Esophagus muscularis mucosa (tissue), 4 donors: ENCODE data around the gene ERC2. TPM values are rescaled to one million over a fixed set of nuclear protein-coding genes. Genes with fewer than 3 reads are reported as not detected.

ENCODE experiments used
- DNase-seq: peaks from one replicate; pipeline ENCODE4 v3.0.0-alpha.2; 2017; ENCODE audit errors: extremely low spot score
- H3K27ac ChIP-seq, 4 donors: fragments of 200-600 bp; sonication (generic); replicated peaks in 1 of 4; 1 replicate in 3 of 4; 2 replicates in 1 of 4; pipeline ENCODE4 v1.5.1; 2016 to 2019; ENCODE audit warnings: mild to moderate bottlenecking in 1 of 4
- H3K27me3 ChIP-seq, 4 donors: fragments of 200-600 bp; sonication (generic); one replicate each; pipeline versions ENCODE4 v1.5.1 to v1.6.0; 2016 to 2019
- H3K36me3 ChIP-seq, 4 donors: fragments of 200-600 bp; sonication (generic); one replicate each; pipeline ENCODE4 v1.5.1; 2016 to 2019
- H3K4me1 ChIP-seq, 4 donors: fragments of 200-600 bp; sonication (generic); one replicate each; pipeline ENCODE4 v1.5.1; 2016 to 2019
- H3K4me3 ChIP-seq, 4 donors: fragments of 200-600 bp; sonication (generic); 1 replicate in 2 of 4; 2 replicates in 2 of 4; pipeline ENCODE4 v1.5.1; 2016 to 2019; ENCODE audit warnings: mild to moderate bottlenecking in 4 of 4, moderate library complexity in 1 of 4
- H3K9me3 ChIP-seq, 4 donors: fragments of 200-600 bp; sonication (generic); 1 replicate in 3 of 4; 2 replicates in 1 of 4; pipeline ENCODE4 v1.5.1; 2016 to 2019
- EP300 ChIP-seq: sonication (generic); formaldehyde crosslinking; IDR thresholded peaks from one replicate; pipeline ENCODE4 v1.6.1; 2017; ENCODE audit warnings: antibody characterized with exemption
- POLR2A ChIP-seq: fragments of 450-650 bp; IDR thresholded peaks from one replicate; pipeline ENCODE4 v1.6.1; 2017; ENCODE audit warnings: antibody characterized with exemption, moderate library complexity, mild to moderate bottlenecking, low read depth
- POLR2AphosphoS5 ChIP-seq, 2 donors: sonication (generic); formaldehyde crosslinking; IDR thresholded peaks; one replicate each; pipeline ENCODE4 v1.6.1; 2017; ENCODE audit warnings: antibody characterized with exemption in 2 of 2
- WGBS: methylation state at CpG from one replicate; pipeline ENCODE4 v1.1.5; 2018; 5-methylcytosine and 5-hydroxymethylcytosine counted together
- intact Hi-C: fragments of 100-400 bp; cut with DNase I; formaldehyde crosslinking; loops from one replicate; pipeline ENCODE4 v1.15.1; 2023
- total RNA-seq, 4 donors: library from RNA; depleted of rRNA; stranded (reverse); fragments of >200 nt; gene quantifications; one replicate each; pipeline versions ENCODE4 v1.1.0 to v1.2.1, GENCODE V29; 2016
- TF ChIP-seq, protein P1 (sequence below), 3 experiments: fragments of 200-600 bp in 2 of 3; fragments of 450-650 bp in 1 of 3; sonication (generic) in 2 of 3; IDR thresholded peaks; one replicate each; pipeline ENCODE4 v1.5.1; 2017 to 2019; ENCODE audit warnings: antibody characterized with exemption in 3 of 3, mild to moderate bottlenecking in 2 of 3, moderate library complexity in 1 of 3

The ERC2 gene
- total RNA-seq, 4 donors from 2014 or later = 0.42 to 2.0 (median 1.5) TPM

DNA sequence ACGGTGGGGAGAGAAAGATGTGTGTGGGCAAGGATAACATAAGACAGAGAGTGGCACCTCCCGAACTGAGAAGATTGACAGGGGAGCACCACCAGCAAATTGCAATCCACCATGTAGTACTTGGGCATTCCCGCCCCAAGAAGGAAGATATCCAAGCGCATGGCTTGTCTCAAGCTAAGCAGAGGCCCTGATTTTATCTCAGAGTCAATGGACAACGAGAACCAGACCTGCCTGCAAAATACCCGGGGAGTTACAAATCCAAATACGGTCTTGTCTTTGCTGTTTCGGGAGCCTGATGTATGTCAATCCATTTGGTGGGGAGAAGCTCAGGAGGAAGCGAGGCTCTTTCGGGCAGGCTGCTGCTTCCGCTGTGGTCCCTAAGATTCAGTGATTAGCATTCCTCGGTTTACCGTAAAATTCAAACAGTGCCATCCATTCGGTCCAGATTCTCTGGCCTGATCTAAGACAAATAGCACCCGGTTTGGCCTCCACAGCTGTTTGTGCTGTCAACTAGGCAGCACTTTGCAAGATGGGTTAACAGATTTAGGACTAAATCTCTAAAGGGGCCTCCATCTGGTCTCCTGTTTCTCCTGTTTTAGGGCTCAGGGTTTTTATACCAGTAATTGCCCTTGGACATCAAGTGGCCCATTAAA is 883.4 kb downstream of the ERC2 start:
- H3K4me1 ChIP-seq = peaks cover 0 to 2% (median under 1%) of the 10 kb centered on the region in 4 donors
- no peak overlapping the region for H3K4me3 ChIP-seq
- TF ChIP-seq EP300 (no peak), POLR2AphosphoS5 (IDR thresholded peaks at IDR 0.05) (no peak), POLR2A (no peak)
- TF ChIP-seq, protein P1, sequence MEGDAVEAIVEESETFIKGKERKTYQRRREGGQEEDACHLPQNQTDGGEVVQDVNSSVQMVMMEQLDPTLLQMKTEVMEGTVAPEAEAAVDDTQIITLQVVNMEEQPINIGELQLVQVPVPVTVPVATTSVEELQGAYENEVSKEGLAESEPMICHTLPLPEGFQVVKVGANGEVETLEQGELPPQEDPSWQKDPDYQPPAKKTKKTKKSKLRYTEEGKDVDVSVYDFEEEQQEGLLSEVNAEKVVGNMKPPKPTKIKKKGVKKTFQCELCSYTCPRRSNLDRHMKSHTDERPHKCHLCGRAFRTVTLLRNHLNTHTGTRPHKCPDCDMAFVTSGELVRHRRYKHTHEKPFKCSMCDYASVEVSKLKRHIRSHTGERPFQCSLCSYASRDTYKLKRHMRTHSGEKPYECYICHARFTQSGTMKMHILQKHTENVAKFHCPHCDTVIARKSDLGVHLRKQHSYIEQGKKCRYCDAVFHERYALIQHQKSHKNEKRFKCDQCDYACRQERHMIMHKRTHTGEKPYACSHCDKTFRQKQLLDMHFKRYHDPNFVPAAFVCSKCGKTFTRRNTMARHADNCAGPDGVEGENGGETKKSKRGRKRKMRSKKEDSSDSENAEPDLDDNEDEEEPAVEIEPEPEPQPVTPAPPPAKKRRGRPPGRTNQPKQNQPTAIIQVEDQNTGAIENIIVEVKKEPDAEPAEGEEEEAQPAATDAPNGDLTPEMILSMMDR (IDR thresholded peaks at IDR 0.05) = no peak
- no peaks in the 10 kb centered on the region for H3K36me3 ChIP-seq
- no peak for DNase-seq
- H3K27me3 ChIP-seq = no peaks in the 10 kb centered on the region
- H3K9me3 ChIP-seq = no peaks in the 10 kb centered on the region
- intact Hi-C loops = no loop called here
- H3K27ac ChIP-seq = no peak overlapping the region
- 93% methylated on average over 12 of the region's 15 CpGs for WGBS

DNA sequence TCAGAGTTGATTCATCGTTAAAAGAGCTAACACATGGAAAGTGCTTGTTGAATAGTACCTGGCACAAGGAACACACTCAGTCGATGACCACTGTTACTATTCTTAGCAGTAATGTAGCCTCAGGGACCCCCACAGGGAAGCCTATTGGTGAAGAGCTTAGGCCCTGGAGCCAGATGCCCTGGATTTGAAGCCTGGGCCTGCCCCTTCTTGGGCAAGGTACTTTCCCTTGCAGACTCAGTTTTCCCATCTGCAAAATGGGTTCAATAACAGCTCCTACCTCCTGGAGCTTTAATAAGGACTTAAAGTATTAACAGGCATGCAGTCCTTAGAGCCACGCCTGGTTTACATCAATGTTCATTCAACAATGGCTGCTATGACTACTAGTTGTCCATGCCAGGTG is 884.2 kb downstream of the ERC2 start:
- H3K36me3 ChIP-seq = no peaks in the 10 kb centered on the region
- intact Hi-C loops = no loop called here
- H3K4me3 ChIP-seq = no peak overlapping the region
- no peaks in the 10 kb centered on the region for H3K27me3 ChIP-seq
- H3K9me3 ChIP-seq = no peaks in the 10 kb centered on the region
- 96% methylated on average over 3 of the region's 3 CpGs for WGBS
- peaks cover 0 to 8% (median 8%) of the 10 kb centered on the region in 4 donors for H3K4me1 ChIP-seq
- no peak overlapping the region for H3K27ac ChIP-seq
- TF ChIP-seq EP300 = no peak
- no peak for DNase-seq

DNA sequence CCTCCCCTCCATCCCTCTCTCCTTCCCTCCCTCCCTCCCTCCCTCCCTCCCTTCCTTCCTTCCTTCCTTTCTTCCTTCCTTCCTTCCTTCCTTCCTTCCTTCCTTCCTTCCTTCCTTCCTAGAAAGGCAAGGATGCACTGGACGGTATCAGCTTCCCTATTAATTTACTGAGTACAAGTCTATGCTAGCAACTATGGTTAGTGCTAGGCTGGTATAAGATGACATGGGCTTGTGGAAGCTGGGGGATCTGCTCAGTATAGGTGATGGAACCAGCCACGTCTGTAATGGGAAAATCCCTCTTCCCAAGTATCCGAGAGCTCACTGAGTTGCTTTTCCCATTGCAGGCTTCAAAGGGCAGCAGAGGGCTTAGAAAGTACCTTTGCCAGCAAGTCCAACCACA is 884.8 kb downstream of the ERC2 start:
- no peak overlapping the region for H3K27ac ChIP-seq
- TF ChIP-seq, protein P1 (IDR thresholded peaks at IDR 0.05) = no peak
- TF ChIP-seq POLR2AphosphoS5 (IDR thresholded peaks at IDR 0.05) = no peak
- no peak for TF ChIP-seq EP300
- TF ChIP-seq POLR2A = no peak
- no peaks in the 10 kb centered on the region for H3K9me3 ChIP-seq
- H3K4me1 ChIP-seq = peaks cover 0 to 11% (median 8%) of the 10 kb centered on the region in 4 donors
- no peaks in the 10 kb centered on the region for H3K36me3 ChIP-seq
- no peak for DNase-seq
- WGBS = 69% methylated on average over 3 of the region's 3 CpGs
- H3K27me3 ChIP-seq = no peaks in the 10 kb centered on the region
- no peak overlapping the region for H3K4me3 ChIP-seq
- intact Hi-C loops = no loop called here

DNA sequence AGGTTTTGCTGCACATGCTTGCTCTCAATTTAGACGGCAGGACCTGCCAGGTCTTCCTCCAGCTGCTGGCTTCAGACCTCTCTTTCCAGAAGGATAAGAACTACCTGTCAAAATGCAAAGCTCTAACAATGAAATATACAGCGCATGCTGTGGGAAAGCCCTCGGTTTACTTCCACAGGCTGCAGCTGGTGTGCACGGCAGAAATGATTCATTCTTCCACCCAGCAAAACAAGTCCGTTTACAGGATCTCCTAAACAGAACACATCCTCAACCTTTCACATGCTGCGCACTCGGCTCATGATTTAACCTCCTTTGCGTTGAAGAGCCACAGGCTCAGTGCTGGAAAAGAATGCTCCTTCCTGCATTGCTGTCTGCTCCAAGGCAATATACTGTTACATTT is 888.8 kb downstream of the ERC2 start:
- H3K36me3 ChIP-seq = no peaks in the 10 kb centered on the region
- H3K4me1 ChIP-seq = peaks cover 0 to 18% (median 13%) of the 10 kb centered on the region in 4 donors
- 36% methylated on average over 8 of the region's 8 CpGs for WGBS
- no peak overlapping the region for H3K4me3 ChIP-seq
- H3K27ac ChIP-seq = no peak overlapping the region
- H3K27me3 ChIP-seq = no peaks in the 10 kb centered on the region
- intact Hi-C loops = no loop called here
- TF ChIP-seq EP300 (no peak), POLR2A (no peak), POLR2AphosphoS5 (IDR thresholded peaks at IDR 0.05) (no peak)
- TF ChIP-seq, protein P1 (IDR thresholded peaks at IDR 0.05) = no peak
- no peak for DNase-seq
- H3K9me3 ChIP-seq = no peaks in the 10 kb centered on the region

DNA sequence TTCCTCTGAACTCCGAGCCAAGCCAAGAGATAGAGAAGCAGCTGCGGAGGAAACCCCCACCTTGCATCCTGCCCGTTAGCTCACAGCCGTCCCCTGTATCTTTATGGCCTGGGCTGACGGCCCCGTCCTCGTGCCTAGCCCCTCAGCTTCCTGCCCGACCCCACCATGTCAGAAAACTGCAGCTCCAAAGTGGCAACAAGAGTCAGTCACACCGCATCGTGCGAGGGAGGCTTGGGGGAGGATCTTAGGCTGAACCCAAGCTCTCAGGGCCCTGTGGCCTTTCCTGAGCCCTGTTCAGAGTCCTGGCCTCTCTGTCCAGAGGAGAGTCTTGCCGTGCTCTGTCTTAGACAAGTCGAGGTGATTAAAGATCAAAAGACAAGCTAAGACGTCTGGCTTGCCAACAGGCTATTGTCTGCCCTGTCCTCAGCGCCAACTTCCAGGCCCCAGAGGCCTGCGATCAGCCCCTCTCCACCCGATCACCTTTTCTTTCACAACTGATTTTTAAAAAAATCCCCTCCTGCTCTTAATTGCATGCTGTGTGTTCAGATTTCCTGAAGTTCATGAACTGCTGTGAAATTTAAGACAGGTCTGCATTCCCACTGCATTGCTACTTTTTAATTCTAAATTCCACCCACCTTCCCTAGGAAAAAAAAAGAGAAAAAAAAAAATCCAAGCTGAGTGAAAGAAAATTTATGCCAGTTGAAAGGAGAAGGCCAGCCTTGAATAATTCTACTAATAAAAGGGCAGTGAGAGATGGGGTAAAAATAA is 891.5 kb downstream of the ERC2 start:
- DNase-seq = no peak
- no peak for TF ChIP-seq POLR2A
- TF ChIP-seq, protein P1 (IDR thresholded peaks at IDR 0.05) = no peak
- TF ChIP-seq EP300 = no peak
- no peak for TF ChIP-seq POLR2AphosphoS5 (IDR thresholded peaks at IDR 0.05)
- no peak overlapping the region for H3K4me3 ChIP-seq
- peaks cover 6 to 29% (median 24%) of the 10 kb centered on the region in 4 donors for H3K4me1 ChIP-seq
- H3K27me3 ChIP-seq = no peaks in the 10 kb centered on the region
- intact Hi-C loops = no loop called here
- H3K27ac ChIP-seq = peak overlapping the region in 2 of 4 donors; percentile 5 to 59
- H3K9me3 ChIP-seq = no peaks in the 10 kb centered on the region
- H3K36me3 ChIP-seq = no peaks in the 10 kb centered on the region
- WGBS = 63% methylated on average over 13 of the region's 17 CpGs
